Measurements from ENCODE around the gene UNG.

- TF ChIP-seq, protein P1, sequence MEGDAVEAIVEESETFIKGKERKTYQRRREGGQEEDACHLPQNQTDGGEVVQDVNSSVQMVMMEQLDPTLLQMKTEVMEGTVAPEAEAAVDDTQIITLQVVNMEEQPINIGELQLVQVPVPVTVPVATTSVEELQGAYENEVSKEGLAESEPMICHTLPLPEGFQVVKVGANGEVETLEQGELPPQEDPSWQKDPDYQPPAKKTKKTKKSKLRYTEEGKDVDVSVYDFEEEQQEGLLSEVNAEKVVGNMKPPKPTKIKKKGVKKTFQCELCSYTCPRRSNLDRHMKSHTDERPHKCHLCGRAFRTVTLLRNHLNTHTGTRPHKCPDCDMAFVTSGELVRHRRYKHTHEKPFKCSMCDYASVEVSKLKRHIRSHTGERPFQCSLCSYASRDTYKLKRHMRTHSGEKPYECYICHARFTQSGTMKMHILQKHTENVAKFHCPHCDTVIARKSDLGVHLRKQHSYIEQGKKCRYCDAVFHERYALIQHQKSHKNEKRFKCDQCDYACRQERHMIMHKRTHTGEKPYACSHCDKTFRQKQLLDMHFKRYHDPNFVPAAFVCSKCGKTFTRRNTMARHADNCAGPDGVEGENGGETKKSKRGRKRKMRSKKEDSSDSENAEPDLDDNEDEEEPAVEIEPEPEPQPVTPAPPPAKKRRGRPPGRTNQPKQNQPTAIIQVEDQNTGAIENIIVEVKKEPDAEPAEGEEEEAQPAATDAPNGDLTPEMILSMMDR (IDR thresholded peaks at IDR 0.05), result no peak
- TF ChIP-seq RFX5 (IDR thresholded peaks at IDR 0.05; ENCODE audit: low read length) (no peak), TEAD4 (IDR thresholded peaks at IDR 0.05; ENCODE audit: borderline replicate concordance, insufficient read depth) (no peak), POLR2AphosphoS5 (IDR thresholded peaks at IDR 0.05; ENCODE audit: low read depth, low read length) (no peak), FOXM1 (IDR thresholded peaks at IDR 0.05; ENCODE audit: low read depth) (no peak), GABPA (IDR thresholded peaks at IDR 0.05; ENCODE audit: low read depth) (no peak), REST (IDR thresholded peaks at IDR 0.05; ENCODE audit: low read depth, low read length) (no peak), RAD21 (IDR thresholded peaks at IDR 0.05; ENCODE audit: low read length) (no peak), TAF1 (IDR thresholded peaks at IDR 0.05; ENCODE audit: borderline replicate concordance, low read depth, low read length) (no peak), MXI1 (IDR thresholded peaks at IDR 0.05; ENCODE audit: low read depth, low read length) (no peak), EP300 (IDR thresholded peaks at IDR 0.05; ENCODE audit: borderline replicate concordance in 1 of 2, low read depth in 1 of 2, low read length in 1 of 2) (no peak)
- TF ChIP-seq, protein P2, sequence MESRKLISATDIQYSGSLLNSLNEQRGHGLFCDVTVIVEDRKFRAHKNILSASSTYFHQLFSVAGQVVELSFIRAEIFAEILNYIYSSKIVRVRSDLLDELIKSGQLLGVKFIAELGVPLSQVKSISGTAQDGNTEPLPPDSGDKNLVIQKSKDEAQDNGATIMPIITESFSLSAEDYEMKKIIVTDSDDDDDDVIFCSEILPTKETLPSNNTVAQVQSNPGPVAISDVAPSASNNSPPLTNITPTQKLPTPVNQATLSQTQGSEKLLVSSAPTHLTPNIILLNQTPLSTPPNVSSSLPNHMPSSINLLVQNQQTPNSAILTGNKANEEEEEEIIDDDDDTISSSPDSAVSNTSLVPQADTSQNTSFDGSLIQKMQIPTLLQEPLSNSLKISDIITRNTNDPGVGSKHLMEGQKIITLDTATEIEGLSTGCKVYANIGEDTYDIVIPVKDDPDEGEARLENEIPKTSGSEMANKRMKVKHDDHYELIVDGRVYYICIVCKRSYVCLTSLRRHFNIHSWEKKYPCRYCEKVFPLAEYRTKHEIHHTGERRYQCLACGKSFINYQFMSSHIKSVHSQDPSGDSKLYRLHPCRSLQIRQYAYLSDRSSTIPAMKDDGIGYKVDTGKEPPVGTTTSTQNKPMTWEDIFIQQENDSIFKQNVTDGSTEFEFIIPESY (IDR thresholded peaks at IDR 0.05; ENCODE audit: borderline replicate concordance, low read depth), result no peak
- TF ChIP-seq, protein P3, sequence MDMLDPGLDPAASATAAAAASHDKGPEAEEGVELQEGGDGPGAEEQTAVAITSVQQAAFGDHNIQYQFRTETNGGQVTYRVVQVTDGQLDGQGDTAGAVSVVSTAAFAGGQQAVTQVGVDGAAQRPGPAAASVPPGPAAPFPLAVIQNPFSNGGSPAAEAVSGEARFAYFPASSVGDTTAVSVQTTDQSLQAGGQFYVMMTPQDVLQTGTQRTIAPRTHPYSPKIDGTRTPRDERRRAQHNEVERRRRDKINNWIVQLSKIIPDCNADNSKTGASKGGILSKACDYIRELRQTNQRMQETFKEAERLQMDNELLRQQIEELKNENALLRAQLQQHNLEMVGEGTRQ (IDR thresholded peaks at IDR 0.05; ENCODE audit: borderline replicate concordance, low read depth, low read length), result no peak
- TF ChIP-seq, protein P4, sequence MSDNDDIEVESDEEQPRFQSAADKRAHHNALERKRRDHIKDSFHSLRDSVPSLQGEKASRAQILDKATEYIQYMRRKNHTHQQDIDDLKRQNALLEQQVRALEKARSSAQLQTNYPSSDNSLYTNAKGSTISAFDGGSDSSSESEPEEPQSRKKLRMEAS (IDR thresholded peaks at IDR 0.05; ENCODE audit: low read depth), result no peak
Observed at GRCh38 chr12:109126784-109127183, 29.4 kb downstream of the UNG start.

Measured in SK-N-SH (cell line).